ENCODE data around the gene FSIP2.

DNA sequence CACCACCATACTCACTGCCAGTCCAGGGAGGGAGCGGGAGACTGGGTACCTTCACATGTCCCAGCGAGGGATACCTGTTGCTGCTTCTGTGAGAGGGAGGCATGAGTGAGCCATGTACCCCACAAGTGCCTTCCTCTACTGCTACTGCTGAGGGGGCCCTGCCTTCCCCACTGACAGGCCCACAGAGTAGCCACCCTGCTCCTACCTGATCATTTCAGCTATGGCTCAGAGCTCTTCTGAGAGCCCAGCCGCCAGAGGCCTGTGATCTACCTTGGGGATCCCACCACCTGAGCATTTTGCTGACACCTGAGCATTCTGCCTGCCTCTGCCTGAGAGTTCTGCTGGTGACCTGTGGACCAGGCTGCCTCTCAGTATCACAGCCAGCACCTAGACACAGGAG, 137.6 kb downstream of the FSIP2 start:
- TF ChIP-seq EZH2 (IDR thresholded peaks at IDR 0.05; ENCODE audit: insufficient read depth, low read length) = no peak
- TF ChIP-seq, protein P1, sequence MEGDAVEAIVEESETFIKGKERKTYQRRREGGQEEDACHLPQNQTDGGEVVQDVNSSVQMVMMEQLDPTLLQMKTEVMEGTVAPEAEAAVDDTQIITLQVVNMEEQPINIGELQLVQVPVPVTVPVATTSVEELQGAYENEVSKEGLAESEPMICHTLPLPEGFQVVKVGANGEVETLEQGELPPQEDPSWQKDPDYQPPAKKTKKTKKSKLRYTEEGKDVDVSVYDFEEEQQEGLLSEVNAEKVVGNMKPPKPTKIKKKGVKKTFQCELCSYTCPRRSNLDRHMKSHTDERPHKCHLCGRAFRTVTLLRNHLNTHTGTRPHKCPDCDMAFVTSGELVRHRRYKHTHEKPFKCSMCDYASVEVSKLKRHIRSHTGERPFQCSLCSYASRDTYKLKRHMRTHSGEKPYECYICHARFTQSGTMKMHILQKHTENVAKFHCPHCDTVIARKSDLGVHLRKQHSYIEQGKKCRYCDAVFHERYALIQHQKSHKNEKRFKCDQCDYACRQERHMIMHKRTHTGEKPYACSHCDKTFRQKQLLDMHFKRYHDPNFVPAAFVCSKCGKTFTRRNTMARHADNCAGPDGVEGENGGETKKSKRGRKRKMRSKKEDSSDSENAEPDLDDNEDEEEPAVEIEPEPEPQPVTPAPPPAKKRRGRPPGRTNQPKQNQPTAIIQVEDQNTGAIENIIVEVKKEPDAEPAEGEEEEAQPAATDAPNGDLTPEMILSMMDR (IDR thresholded peaks at IDR 0.05; ENCODE audit: insufficient read depth, low read depth, low read length) = no peak
